MM.1S (cell line): ENCODE data around the gene PTCH2.
"Not testable (repeated sequence)": the region's sequence is repeated elsewhere in the genome, so short reads cannot be mapped to it uniquely, and the experiment has no call there.

Experiments
- DNase-seq: peaks from one replicate; pipeline ENCODE4 v3.0.0-alpha.2; 2015
- H2AFZ ChIP-seq: fragments of 300-600 bp; sonication (generic); 2 replicates; pipeline ENCODE4 v1.6.0; 2016; ENCODE audit warnings: antibody characterized with exemption, low read length
- H3F3A ChIP-seq: fragments of 300-600 bp; sonication (generic); 2 replicates; pipeline ENCODE4 v1.6.1; 2016; ENCODE audit warnings: mild to moderate bottlenecking, antibody characterized with exemption, low read length, moderate library complexity, mixed read lengths; ENCODE audit not compliant: insufficient read depth
- H3K27ac ChIP-seq: fragments of 300-600 bp; sonication (generic); 2 replicates; pipeline ENCODE4 v1.5.1; 2016; ENCODE audit warnings: mild to moderate bottlenecking, low read length
- H3K27me3 ChIP-seq: fragments of 300-600 bp; sonication (generic); replicated peaks from 2 replicates; pipeline ENCODE4 v1.6.0; 2016; ENCODE audit warnings: low read length; ENCODE audit not compliant: insufficient read depth
- H3K36me3 ChIP-seq: fragments of 300-600 bp; sonication (generic); replicated peaks from 2 replicates; pipeline ENCODE4 v1.6.1; 2016; ENCODE audit warnings: mild to moderate bottlenecking, low read length, mixed read lengths; ENCODE audit not compliant: insufficient read depth
- H3K4me1 ChIP-seq: fragments of 300-600 bp; sonication (generic); 2 replicates; pipeline ENCODE4 v1.6.1; 2016; ENCODE audit warnings: low read length, mixed read lengths
- H3K4me2 ChIP-seq: fragments of 300-600 bp; sonication (generic); 2 replicates; pipeline ENCODE4 v1.6.0; 2016; ENCODE audit warnings: low read depth, low read length
- H3K4me3 ChIP-seq: fragments of 300-600 bp; sonication (generic); 2 replicates; pipeline ENCODE4 v1.5.1; 2016; ENCODE audit warnings: low read length, mixed read lengths
- H3K79me2 ChIP-seq: fragments of 300-600 bp; sonication (generic); 2 replicates; pipeline ENCODE4 v1.6.1; 2016; ENCODE audit warnings: mixed run types, low read length, mixed read lengths
- H3K9ac ChIP-seq: fragments of 300-600 bp; sonication (generic); 2 replicates; pipeline ENCODE4 v1.6.1; 2016; ENCODE audit warnings: low read length, mixed read lengths
- H3K9me2 ChIP-seq: fragments of 300-600 bp; sonication (generic); replicated peaks from 2 replicates; pipeline ENCODE4 v1.6.1; 2016; ENCODE audit warnings: mild to moderate bottlenecking, low read length, mixed read lengths; ENCODE audit not compliant: insufficient read depth
- H3K9me3 ChIP-seq: fragments of 300-600 bp; sonication (generic); replicated peaks from 2 replicates; pipeline ENCODE4 v1.6.1; 2016; ENCODE audit warnings: mild to moderate bottlenecking, low read length, mixed read lengths; ENCODE audit not compliant: insufficient read depth
- H4K20me1 ChIP-seq: fragments of 300-600 bp; sonication (generic); 2 replicates; pipeline ENCODE4 v1.6.1; 2016; ENCODE audit warnings: mild to moderate bottlenecking, low read length, moderate library complexity, mixed read lengths; ENCODE audit not compliant: insufficient read depth
- EZH2 ChIP-seq: fragments of 300-600 bp; sonication (generic); optimal IDR thresholded peaks from 2 replicates; pipeline ENCODE3; 2017; ENCODE audit warnings: low read depth, mild to moderate bottlenecking, antibody characterized with exemption, low read length, mixed read lengths
- EZH2phosphoT487 ChIP-seq: fragments of 300-600 bp; sonication (generic); IDR thresholded peaks from 2 replicates; pipeline ENCODE4 v1.6.1; 2018; ENCODE audit warnings: antibody characterized with exemption, low read length
- TF ChIP-seq, protein P1 (sequence below): fragments of 300-600 bp; sonication (generic); IDR thresholded peaks from 2 replicates; pipeline ENCODE4 v1.5.1; 2016; ENCODE audit warnings: antibody characterized with exemption, low read length, mixed read lengths

PTCH2 gene

DNA sequence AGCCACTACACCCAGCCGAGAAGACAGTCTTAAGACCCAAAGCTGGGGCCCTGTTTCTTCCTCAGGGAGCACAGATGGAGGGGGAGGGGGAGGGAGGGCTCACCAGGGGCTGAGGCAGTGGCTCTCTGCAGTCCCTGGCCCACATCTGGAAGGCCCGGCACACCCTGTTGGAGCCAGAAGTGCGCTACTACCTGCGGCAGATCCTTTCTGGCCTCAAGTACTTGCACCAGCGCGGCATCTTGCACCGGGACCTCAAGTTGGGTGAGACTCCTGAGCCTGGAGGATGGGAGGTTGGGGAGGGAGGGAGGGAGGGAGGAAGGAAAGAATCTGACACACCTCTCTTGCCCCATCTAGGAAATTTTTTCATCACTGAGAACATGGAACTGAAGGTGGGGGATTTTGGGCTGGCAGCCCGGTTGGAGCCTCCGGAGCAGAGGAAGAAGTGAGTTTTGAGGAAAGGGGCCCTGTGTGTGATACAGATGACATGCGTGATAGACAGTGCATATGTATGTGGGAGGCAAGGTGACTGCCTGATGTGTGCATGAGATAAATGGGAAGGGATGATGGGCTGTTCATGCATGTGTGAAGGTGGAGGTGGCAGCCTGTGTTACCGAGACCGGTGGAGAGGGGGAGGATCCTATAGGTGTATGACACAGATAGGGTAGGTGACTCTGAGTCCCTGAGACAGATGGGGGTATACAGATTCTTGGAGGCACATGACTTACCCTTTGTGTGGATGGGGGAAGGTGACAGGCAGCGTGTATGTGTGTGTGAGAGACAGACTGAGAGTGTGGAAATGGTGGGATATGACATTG is 41.4 kb downstream of the PTCH2 start:
- Histone ChIP-seq H2AFZ (no peak overlapping the region), H3K9me3 (no peaks in the 10 kb centered on the region), H3F3A (peaks cover 5% of the 10 kb centered on the region; the same call in 1 of the 2 replicates), H3K4me1 (peaks cover 4% of the 10 kb centered on the region; the same call in 1 of the 2 replicates), H3K79me2 (peaks cover 5% of the 10 kb centered on the region; the same call in 1 of the 2 replicates), H3K36me3 (no peaks in the 10 kb centered on the region), H3K9ac (no peak overlapping the region), H3K27me3 (no peaks in the 10 kb centered on the region), H3K27ac (no peak overlapping the region), H3K4me2 (no peak overlapping the region), H3K4me3 (no peak overlapping the region), H3K9me2 (no peaks in the 10 kb centered on the region), H4K20me1 (no peaks in the 10 kb centered on the region)
- no peak for DNase-seq
- no peak for TF ChIP-seq EZH2phosphoT487
- TF ChIP-seq EZH2, result no peak
- TF ChIP-seq, protein P1, sequence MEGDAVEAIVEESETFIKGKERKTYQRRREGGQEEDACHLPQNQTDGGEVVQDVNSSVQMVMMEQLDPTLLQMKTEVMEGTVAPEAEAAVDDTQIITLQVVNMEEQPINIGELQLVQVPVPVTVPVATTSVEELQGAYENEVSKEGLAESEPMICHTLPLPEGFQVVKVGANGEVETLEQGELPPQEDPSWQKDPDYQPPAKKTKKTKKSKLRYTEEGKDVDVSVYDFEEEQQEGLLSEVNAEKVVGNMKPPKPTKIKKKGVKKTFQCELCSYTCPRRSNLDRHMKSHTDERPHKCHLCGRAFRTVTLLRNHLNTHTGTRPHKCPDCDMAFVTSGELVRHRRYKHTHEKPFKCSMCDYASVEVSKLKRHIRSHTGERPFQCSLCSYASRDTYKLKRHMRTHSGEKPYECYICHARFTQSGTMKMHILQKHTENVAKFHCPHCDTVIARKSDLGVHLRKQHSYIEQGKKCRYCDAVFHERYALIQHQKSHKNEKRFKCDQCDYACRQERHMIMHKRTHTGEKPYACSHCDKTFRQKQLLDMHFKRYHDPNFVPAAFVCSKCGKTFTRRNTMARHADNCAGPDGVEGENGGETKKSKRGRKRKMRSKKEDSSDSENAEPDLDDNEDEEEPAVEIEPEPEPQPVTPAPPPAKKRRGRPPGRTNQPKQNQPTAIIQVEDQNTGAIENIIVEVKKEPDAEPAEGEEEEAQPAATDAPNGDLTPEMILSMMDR, result no peak

DNA sequence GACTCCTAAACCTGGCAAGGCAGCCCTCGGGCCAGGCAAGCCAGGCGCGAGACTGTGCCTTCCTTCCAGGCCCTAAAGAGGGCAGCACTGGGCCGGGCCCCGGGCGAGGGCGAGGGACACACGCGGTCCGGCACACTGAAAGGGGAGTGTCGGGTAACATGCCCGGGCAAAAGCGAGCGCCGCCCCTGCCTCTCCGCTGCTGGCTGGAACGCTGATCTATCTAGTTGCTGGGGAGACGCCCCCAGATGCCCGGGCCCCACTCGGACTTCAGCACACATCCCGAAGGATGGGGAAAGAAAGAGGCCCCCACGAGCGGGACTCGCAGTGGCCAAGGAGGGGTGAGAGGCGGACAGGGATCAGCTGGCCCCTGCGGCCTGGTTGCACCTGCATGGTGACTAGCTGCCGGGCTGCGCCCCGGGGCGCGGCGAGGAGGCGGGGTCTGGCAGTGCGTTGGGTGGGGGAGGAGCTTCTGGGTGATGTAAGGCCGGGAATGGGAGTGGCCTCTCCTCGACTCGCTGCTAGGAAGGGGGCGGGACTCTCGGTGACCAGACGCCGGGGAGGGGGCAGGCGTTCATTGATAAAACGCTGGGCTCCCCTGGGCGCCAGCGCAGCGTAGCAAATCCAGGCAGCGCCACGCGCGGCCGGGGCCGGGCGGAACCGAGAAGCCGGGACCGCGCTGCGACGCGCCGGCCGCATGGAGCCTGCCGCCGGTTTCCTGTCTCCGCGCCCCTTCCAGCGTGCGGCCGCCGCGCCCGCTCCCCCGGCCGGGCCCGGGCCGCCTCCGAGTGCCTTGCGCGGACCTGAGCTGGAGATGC is 43.1 kb downstream of the PTCH2 start, which contains the start of gene PLK3:
TSS of gene PLK3 (plus strand) at position 608 of the 815 bp plus-strand sequence. CDS start at position 695, 87 bp downstream.
- peak within 1 kb of the TSS; percentile 86 for H2AFZ ChIP-seq
- peaks cover 5% of the 10 kb centered on the region; the same call in 1 of the 2 replicates for H3F3A ChIP-seq
- no peaks in the 10 kb centered on the region for H3K36me3 ChIP-seq
- H3K4me2 ChIP-seq, result peak within 1 kb of the TSS; percentile 98
- no peaks in the 10 kb centered on the region for H3K27me3 ChIP-seq
- peak within 1 kb of the TSS; percentile 81 for H3K4me3 ChIP-seq
- H4K20me1 ChIP-seq, result no peaks in the 10 kb centered on the region
- H3K4me1 ChIP-seq, result peaks cover 4% of the 10 kb centered on the region; the same call in 1 of the 2 replicates
- peak within 1 kb of the TSS; percentile 72 for H3K9ac ChIP-seq
- TF ChIP-seq EZH2phosphoT487 (no peak), EZH2 (no peak)
- TF ChIP-seq, protein P1, result peak; percentile 87
- no peaks in the 10 kb centered on the region for H3K9me2 ChIP-seq
- peak within 1 kb of the TSS; percentile 82 for H3K27ac ChIP-seq
- peak; percentile 97 for DNase-seq
- H3K9me3 ChIP-seq, result no peaks in the 10 kb centered on the region
- H3K79me2 ChIP-seq, result peaks cover 5% of the 10 kb centered on the region; the same call in 1 of the 2 replicates

DNA sequence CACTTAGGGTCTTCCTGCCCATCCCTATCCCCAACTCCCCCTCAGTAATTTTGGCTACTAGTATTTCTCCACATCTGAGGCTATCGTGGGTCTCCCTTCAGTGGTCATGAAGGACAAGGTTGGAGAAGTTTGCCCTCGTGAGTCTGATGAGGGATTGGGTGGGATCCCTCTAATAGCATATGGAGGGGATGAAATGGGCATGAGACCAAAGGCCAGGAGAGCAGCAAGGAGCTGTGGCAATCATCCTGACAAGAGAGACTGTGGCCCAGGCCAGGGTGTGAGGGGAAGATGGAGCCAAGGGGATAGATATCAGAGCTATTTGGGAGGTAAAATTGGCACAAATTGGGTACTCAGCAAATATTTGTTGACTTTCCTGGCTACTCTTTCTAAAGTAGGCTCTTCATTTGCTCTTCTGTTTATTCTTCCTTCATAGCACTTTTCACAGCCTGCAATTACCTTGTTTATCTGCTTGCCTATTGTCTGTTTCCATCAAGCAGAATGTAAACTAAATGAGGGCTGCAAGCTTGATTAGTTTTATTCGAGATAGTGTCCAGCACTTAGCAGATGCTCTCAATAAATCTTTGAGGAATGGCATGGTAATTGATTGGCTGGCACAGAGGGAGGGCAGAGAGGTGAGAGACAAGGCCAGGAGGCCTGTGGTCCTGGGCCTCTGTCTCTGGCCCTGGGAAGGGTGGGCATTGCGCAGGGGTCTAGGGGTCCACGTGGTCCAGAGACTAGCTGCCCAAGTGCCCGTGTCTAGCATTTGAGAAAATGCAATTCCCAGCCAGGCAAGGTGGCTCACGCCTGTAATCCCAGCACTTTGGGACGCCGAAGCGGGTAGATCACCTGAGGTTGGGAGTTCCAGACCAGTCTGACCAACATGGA is 44.3 kb downstream of the PTCH2 start:
- DNase-seq, result no peak
- H2AFZ ChIP-seq, result peak overlapping the region; percentile 9; the same call in 1 of the 2 replicates
- no peaks in the 10 kb centered on the region for H3K27me3 ChIP-seq
- H3K9me2 ChIP-seq, result no peaks in the 10 kb centered on the region
- H3K36me3 ChIP-seq, result no peaks in the 10 kb centered on the region
- no peak overlapping the region for H3K4me2 ChIP-seq
- peaks cover 5% of the 10 kb centered on the region; the same call in 1 of the 2 replicates for H3F3A ChIP-seq
- peaks cover 4% of the 10 kb centered on the region; the same call in 1 of the 2 replicates for H3K4me1 ChIP-seq
- H3K27ac ChIP-seq, result no peak overlapping the region
- H3K79me2 ChIP-seq, result peaks cover 5% of the 10 kb centered on the region; the same call in 1 of the 2 replicates
- no peaks in the 10 kb centered on the region for H4K20me1 ChIP-seq
- H3K9me3 ChIP-seq, result no peaks in the 10 kb centered on the region
- H3K4me3 ChIP-seq, result no peak overlapping the region
- TF ChIP-seq, protein P1, result no peak
- TF ChIP-seq EZH2phosphoT487 (no peak), EZH2 (no peak)
- H3K9ac ChIP-seq, result no peak overlapping the region

DNA sequence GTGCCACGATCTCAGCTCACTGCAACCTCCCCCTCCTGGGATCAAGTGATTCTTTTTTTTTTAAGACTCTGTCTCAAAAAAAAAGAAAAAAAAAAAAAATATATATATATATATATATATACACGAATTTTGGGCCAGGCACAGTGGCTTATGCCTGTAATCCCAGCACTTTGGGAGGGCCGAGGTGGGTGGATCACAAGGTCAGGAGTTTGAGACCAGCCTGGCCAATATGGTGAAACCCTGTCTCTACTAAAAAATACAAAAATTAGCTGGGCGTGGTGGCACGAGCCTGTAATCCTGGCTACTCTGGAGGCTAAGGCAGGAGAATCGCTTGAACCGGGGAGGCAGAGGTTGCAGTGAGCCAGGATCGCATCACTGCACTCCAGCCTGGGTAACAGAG is 45.2 kb downstream of the PTCH2 start:
- H3K9me2 ChIP-seq, H3K27ac ChIP-seq, H3K4me3 ChIP-seq, H3K27me3 ChIP-seq, H3K4me1 ChIP-seq, H3K4me2 ChIP-seq, DNase-seq, H3K9ac ChIP-seq, H4K20me1 ChIP-seq, H2AFZ ChIP-seq, H3K79me2 ChIP-seq, H3F3A ChIP-seq, H3K9me3 ChIP-seq, H3K36me3 ChIP-seq: not testable (repeated sequence)
